Activated CD4-positive, alpha-beta T cell treated with anti-CD3 and anti-CD28 coated beads for 24 hours (primary cell): ENCODE results near the gene INPP5B.
"Not testable (repeated sequence)": the region's sequence is repeated elsewhere in the genome, so short reads cannot be mapped to it uniquely, and the experiment has no call there.

Experiments
- DNase-seq, 2 donors: peaks; one replicate each; pipeline ENCODE4 v3.0.0-alpha.2; 2020; ENCODE audit warnings: low read depth in 2 of 2

The INPP5B gene

DNA sequence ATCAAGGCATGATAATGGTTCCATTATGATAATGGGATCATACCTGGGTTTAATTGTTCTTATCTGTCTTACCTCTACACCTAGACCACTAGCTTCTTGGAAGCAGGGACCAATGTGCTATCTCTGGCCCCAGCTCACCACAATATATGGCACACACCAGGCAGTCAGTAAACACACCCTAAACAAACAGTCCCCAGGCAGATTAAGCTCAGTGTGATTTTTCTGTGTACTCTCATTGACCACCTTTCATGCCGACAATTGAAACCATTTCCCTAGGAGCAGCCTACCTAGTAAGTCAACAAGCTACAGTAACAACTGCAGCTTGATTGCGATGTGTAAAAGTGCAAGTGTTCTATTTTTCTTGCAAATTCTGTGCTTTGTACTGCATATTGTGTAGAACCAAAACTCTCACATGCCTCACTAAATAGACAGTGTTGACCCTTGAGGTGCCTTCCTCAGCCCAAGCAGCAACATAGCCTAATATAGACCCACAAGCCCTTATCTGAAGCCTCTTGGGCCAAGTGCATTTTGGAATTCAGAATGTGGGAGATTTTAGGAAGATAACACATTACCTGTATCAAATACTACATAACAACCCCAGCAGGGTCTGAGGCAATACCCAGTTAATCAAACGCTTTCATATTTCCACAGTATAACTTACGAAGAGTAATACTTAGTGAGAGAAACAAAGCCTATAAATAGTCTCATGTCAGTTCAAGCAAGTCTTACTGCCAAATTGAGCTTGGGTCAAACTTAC, 32.0 kb downstream of the INPP5B start:
- DNase-seq = no peak

DNA sequence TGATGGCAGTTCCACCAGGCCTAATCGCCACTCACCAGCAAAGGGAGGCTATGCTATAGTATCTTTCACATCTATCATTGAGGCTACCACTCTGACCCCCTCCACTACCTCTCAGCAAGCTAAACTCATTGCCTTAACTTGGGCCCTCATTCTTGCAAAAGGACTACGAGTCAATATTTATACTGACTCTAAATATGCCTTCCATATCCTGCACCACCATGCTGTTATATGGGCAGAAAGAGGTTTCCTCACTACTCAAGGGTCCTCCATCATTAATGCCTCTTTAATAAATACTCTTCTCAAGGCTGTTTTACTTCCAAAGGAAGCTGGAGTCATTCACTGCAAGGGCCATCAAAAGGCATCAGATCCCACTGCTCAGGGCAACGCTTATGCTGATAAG, 35.4 kb downstream of the INPP5B start:
- DNase-seq = not testable (repeated sequence)

DNA sequence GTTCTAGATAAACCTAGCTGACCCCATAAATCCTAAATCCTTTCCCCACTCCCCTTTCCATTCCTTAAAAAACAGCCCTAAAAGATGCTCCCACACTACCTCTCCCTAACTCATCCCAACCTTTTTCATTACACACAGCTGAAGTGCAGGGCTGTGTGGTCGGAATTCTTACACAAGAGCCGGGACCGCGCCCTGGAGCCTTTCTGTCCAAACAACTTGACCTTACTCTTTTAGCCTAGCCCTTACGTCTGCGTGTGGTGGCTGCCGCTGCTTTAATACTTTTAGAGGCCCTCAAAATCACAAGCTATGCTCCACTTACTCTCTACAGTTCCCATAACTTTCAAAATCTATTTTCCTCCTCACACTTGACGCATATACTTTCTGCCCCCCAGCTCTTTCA, 36.0 kb downstream of the INPP5B start:
- DNase-seq = not testable (repeated sequence)

DNA sequence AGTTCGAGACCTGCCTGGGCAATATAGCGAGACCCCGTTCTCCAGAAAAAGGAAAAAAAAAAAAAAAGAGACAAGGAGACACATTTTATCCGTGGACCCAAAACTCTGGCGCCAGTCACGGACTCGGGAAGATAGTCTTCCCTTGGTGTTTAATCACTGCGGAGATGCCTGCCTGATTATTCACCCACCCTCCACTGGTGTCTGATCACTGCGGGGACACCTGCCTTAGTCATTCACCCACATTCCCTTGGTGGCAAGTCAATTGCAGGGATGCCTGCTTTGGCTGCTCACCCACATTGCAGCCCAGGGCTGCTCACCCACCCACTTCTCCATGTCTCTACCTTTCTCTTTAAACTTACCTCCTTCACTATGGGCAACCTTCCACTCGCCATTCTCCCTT, 38.3 kb downstream of the INPP5B start:
- not testable (repeated sequence) for DNase-seq

DNA sequence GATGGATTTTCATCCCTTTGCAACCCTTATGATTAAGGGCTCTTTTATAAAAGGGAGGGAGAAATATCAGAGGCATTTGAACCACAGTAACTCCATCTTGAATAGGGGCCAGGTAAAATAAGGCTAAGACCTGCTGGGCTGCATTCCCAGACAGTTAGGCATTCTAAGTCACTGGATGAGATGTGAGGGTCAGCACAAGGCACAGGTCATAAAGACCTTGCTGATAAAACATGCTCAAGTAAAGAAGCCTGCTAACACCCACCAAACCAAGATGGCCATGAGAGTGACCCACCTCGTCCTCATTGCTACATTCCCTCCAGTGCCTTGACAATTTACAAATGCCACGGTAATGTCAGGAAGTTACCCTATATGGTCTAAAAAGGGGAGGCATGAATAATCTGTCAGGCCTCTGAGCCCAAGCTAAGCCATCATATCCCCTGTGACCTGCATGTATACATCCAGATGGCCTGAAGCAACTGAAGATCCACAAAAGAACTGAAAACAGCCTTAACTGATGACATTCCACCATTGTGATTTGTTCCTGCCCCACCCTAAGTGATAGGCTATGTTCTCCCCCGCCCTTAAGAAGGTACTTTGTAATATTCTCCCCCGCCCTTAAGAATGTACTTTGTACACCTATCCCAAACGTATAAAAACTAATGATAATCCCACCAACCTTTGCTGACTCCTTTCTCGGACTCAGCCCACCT, 39.3 kb downstream of the INPP5B start:
- DNase-seq = not testable (repeated sequence)

DNA sequence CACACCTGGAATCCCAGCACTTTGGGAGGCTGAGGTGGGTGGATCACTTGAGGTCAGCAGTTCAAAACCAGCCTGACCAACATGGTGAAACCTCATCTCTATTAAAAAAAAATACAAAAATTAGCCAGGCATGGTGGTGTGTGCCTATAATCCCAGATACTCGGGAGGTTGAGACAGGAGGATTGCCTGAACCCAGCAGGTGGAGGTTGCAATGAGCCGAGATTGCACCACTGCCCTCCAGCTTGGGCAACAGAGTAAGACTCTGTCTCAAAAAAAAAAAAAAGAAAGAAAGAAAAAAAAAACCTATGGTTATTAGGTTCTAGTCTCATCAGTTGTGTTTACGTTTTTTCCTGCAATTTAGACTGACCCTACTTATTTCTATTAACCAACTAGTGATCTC, 40.3 kb downstream of the INPP5B start:
- DNase-seq = not testable (repeated sequence)

DNA sequence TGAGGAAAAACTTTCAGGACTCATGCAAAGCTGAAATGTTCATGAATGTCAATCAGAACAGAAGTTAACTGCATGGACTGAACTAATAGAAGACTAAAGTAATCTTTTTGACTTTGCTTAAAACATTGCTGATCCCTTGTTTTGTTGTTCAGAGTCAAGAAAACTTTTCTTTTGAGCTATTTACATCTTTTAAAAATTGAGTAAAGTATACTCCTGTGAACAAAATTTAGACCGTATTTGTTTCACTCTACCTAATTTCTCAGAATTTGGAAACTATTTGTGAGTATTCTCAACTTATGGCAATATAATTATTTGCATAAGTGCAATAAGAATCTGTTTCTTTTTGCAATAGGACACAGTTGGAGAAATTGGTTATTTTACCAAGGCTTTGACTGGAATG, 41.1 kb downstream of the INPP5B start:
- DNase-seq = no peak

DNA sequence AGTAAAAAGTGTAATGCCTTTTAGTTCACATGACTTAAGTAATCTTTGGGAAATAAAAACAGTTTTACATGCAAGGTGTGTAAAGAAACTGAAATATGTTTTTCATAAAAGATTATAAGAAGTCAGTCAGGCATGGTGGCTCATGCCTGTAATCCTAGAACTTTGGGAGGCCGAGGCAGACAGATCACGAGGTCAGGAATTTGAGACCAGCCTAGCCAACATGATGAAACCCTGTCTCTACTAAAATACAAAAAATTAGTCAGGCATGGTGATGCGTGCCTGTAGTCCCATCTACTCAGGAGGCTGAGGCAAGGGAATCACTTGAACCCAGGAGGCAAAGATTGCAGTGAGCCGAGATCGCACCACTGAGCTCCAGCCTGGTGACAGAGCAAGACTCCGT, 42.9 kb downstream of the INPP5B start:
- DNase-seq = not testable (repeated sequence)

DNA sequence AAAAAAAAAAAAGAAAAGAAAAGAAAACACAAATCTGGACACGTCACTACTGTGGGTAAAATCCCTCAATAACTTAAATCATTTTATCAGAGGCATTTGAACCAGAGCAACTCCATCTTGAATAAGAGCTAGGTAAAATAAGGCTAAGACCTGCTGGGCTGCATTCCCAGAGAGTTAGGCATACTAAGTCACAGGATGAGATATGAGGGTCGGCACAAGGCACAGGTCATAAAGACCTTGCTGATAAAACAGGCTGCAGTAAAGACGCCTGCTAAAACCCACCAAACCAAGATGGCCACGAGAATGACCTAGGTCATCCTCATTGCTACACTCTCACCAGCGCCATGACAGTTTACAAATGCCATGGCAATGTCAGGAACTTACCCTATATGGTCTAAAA, 43.9 kb downstream of the INPP5B start:
- DNase-seq = no peak

DNA sequence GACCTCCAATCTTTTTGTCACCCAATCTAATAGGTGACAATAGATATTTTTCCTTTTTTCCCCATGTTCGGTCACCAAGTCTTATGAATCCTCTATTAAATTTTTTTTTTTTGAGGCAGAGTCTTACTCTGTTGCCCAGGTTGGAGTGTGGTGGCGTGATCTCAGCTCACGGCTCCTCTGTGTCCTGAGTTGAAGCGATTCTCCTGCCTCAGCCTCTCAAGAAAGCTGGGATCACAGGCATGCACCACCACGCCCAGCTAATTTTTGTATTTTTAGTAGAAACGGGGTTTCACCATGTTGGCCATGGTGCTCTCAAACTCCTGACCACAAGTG, 45.0 kb downstream of the INPP5B start:
- DNase-seq = no peak

DNA sequence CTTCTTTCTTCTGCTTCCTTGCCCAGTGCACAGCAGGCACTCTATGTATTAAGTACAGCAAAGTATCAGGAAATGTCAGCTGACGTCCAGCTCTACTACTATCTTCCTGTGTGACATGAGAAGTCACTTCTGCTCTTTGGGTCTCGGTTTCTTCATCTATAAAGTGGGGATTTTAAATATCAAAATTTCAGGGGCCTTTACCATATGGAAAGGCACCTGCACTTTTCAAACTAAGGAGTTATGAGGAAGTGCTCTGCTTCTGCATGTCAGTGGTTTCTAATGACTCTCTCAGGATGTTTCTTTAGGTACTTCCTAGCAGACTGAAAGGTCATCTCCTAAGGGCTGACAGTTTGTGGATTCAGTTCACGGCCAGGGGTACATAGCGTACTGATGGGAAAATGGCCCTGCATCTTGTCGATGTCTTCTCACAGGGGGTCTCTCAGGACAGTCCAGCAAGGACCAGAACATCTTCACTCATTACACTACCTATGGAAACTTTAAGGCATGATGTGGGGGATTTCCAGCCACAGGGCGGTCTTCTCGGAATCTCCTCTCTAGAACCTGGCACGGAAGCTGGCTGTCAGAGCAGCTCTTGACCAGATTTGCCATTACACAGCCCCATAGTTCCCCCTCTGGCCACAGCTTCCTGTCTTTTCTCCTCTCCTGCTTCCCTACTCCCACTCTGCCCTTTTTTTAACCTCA, 45.5 kb downstream of the INPP5B start:
- DNase-seq = no peak

DNA sequence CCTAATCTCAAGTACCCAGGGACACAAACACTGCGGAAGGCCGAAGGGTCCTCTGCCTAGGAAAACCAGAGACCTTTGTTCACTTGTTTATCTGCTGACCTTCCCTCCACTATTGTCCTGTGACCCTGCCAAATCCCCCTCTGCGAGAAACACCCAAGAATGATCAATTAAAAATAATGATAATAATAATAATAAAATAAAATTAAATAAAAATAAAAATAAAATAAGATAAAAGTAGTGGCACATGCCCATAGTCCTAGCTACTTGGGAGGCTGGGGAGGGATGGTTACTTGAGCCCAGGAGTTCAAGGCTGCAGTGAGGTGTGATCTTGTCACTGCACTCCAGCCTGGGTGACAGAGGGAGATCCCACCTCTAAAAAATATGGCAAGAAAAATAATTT, 49.3 kb downstream of the INPP5B start:
- DNase-seq = not testable (repeated sequence)

DNA sequence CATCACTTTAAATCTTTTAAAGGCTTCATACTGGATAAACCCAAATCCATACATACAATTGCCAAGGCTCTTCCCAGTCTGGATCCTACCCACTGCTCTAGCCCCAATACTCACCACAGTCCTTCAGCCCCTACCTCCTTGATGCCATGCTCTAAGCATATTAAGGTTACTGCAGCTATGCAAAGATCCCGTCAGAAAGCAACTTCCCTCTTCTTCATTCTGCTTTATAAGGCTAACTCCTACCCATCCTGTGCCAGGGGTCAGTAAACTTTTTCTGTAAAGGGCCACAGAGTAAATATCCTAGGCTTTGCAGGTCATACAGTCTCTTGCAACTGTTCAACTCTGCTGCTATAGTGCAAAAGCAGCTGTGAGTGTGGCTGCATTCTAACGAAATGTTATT, 53.2 kb downstream of the INPP5B start:
- no peak for DNase-seq

DNA sequence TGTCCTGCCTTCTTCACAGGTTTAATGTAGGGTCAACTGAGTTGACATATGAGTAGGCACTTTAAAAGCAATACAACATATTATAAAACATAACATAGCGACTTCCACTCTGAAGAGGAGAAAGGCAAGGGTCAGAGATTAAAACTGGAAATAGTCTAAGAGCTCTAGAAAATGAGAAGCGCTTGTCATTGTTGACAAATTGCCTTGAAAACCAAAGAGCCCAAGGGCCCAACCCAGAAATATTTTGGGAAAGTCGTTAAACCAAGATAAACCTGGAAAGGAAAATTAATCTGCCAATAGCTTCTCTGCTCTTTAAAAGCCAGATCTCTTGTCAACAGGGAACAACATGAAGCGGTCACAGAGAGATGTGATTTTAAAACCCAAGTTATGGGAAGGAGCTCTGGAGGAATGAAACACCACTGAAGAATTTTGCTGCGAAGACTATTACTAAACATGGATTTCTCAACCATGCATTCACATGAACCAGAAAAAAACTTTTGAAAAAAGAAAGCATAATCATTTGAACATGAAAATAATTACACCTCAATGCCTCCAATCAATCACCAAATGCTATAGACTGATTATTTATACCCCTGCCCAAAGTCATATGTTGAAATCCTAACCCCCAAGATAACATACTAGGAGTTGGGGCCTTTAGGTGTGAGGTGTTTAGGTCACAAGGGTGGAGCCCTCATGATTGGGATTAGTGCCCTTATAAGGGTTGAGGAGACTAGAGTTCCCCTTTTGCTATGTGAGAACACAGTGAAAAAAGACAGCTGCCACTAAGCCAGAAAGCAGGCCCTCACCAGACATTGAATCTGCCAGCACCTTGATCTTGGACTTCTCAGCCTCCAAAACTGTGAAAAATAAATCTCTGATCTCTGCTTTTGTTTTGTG, 54.5 kb downstream of the INPP5B start:
- DNase-seq = no peak

DNA sequence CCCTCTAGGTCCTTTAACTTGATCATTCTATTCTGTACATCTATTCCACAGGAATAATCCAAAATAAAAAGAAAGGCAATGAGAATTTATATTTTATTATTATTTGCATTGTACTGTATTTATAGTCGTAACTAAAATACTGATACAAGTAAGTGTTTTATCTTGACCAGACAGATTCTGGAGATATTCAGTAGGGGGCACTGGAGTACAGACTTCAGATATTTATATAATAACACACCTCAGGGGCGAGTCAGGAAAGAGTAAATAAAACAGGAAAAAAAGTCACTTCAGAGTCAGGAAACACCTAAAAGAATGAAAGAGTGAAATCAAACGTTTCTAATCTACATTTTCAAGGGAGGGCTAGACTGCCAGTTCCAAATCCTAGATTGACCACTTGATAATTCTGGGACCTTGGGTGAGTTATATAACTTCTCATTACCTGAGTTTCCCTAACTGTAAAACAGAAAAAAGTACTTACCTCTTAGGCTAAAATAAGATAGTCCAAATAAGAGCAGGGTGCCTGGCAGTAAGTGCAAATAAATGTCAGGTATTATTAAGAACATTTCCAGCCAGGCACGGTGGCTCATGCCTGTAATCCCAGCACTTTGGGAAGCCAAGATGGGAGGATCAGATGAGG, 56.4 kb downstream of the INPP5B start:
- no peak for DNase-seq

DNA sequence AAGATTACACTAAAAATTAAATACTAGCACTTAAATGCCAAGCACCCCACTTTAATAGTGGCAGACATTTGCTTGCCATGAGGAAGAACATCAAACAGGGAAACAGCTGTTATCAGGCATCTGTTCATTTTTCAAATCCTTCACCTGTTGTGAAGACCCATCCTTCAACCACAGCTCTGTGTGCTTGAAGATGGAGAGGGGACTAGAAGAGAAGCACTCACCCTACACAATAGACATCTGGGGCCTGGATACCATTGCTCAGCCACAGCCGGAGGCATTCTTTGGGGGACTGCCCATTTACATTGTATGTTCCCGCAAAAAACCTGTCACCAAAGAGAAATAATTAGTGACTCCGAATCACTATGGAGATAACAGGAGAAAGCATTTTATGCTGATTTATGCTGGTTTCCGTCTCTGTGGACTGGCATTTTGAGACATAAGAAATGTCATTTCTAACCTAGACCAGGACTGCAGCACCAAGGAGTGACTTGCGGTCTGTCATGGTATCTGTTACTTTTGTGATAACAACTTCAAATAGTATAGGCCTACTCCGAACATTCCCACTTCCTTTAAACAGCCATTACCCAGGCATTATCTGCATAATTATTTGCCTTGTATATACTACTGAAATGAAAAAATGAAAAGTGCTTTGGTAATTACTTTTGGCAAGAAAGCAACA, 58.7 kb downstream of the INPP5B start:
- no peak for DNase-seq

DNA sequence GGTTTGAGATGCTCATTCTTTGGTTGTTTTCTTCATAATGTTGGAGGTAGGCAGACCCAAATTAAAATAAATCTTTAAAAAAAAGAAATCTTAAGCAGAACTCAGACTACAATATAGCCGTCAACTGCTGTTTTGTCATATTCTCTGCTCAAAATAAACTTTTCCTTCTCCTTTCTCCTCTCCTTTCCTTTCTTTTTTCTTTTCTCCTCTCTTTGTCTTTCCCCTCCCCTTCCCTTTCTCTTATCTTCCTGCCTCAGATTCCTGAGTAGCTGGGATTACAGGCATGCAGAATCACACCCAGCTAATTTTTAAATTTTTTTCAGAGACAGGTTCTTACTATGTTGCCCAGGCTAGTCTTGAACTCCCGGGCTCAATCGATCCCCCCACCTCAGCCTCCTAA, 62.7 kb downstream of the INPP5B start:
- DNase-seq = no peak

DNA sequence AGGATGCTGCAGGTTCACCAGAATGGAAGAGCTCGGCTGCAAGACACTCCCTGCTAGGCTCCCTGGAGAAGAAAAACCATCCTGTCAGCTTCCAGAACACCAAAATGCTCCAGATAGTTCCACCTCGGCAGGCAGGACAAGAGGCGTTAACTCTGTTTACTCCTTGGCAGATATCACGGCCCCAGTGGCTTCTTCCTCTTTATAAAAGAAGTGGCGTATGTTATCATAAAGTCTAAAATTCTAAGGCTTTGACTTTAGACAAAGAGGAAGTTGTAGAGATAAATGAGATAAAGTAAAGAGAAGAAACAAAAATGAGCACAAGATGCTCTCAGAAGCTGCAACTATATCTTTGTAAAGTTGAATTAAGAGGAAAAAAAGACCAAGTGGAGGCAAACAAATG, 63.2 kb downstream of the INPP5B start:
- DNase-seq = no peak

DNA sequence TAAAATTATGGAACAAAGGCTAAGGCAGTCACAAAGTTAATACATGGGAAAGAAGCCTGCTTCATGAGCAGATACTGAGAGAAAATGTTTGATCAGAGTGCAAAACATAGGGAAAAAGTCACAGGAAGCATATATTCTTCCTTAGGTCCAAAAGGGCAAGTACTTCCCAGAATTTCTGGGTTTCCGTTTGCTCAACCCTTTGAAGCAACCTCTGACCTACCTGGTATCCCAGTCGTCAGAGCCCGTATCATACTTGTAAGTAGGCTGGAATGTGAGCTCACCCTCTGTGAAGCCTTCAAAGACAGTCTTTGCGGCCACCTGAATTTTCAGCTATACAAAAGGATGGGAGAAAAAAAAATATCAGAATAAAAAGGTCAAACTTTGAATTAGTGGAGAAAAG, 67.0 kb downstream of the INPP5B start:
- no peak for DNase-seq

DNA sequence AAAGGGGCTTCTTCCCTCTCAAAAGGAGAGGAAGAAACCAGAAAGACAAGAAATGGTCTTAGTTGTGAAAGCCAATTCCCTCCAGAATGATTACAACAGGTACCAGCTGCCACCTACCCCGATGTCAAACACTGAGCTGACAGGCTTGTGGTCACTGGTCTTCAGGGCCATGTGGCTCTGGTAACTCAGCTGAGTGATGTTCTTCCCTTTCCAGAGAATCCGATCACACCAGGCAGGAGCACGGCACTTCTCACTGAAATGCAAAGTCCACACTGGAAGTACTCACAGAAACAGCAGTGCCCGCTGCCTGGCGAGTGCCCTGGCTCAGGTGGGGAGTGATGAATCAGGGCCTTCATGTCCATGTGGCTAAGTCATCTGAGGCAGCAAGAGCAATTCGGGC, 68.8 kb downstream of the INPP5B start:
- no peak for DNase-seq

DNA sequence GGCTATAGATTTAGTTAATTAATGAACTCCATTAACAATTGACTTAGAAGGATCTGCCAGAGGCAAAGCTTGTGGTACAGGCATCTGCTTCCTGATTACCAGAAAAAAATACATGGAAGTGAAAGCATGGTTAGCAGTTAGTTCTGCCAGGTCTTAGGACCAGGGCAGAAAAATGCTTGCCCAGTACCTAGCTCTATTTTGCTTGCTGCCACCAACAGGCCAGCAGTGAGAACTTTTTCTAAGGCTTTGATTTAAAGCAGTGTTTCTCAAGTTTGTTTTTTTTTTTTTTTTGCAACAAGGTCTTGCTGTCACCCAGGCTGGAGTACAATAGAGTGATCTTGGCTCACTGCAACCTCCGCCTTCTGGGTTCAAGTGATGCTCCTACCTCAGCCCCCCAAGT, 71.0 kb downstream of the INPP5B start:
- DNase-seq = no peak
